Activated CD4-positive, CD25-positive, alpha-beta regulatory T cell treated with anti-CD3 and anti-CD28 coated beads, Interleukin-2, amount 50 U/mL, for 24 hours (primary cell): ENCODE measurements around the gene CAMSAP2.
"Not testable (repeated sequence)": the region's sequence is repeated elsewhere in the genome, so short reads cannot be mapped to it uniquely, and the experiment has no call there.

Experiments used
- ATAC-seq, 2 donors: fragments of 150-1000 bp; cut with Tn5 transposase; one replicate each; pipeline ENCODE4 v1.10.0; 2021; ENCODE audit warnings: mild to moderate bottlenecking in 1 of 2, moderate library complexity in 1 of 2

Gene CAMSAP2

GRCh38 chr1:200739702-200740570, 1.2 kb downstream of the CAMSAP2 start:
- ATAC-seq, result peak in 1 of 2 donors; percentile 31

DNA sequence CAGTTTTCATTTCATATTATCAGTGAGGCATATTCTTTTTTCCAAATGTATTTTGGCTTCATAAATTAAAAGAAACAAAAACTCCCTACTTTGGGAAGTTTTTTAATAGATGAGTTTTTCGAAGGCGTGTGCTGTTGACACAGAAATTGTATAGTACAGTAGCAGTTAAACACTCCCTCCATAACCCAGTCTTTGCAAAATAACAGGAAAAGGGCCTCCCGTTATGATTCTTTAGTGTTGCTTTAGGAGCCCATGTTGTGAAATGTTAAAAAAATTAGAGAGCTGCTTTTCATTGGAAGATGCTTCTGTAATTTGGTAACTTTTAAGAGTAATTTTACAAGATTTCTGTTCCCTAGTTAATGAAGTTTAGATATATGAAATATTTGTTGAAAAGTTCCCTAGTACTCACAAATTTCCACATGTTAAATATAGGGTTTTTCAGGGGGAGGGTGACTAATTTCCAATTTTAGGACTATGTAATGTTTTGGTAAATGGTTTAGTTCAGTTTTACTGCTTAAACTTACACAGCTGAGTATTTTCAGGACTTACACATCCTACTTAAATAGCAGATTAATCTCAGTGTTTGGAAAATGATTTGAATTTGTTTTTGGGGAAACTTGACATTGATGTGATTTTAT, 2.0 kb downstream of the CAMSAP2 start:
- no peak for ATAC-seq

DNA sequence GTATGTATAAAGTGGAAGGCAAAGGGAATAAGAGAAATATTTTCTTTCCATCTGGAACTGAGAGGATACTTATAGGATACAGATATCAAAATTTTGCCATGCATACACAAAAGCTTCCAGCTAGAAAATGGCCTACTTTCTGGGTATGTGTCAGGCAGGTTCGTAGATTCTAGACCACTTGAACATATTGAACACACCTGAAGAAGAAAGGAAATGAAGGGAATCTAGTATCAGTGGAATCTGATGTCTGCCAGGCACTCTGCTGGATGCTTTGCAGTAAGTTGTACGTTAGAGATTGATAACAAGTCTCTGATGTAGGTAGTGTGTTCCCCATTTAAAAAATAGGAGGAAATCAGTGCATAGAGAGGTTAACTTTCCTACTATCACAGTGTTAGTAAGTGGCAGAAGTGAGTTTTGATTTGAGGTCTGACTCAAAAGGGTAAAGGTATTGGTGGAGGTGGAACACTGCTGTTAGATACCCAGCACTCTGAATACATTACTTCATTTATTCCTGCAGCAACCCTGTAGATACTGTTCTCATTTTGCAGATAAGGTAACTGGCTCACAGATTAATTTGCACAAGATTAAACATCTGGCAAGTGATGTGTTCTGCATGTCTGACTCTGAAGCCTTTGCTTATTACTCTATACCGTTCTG, 3.0 kb downstream of the CAMSAP2 start:
- no peak for ATAC-seq

DNA sequence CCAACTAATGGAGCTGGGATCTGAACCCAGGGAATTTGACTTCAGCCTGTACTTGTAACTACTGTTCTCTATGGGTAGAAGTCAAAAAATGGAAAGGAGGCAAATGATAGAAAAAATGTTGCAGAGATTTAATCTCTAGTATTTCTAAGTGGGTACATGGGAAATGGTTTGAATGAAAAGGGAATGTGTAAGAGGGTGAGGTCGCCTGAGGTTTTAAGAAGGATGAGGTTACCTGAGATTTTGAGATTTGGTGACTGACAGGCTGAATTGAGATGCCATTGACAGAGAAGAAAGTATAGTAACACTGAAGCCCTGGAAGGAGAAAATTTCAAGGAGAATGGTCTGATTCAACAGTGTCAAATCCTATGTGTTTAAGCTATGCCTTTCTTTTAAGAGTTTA, 5.5 kb downstream of the CAMSAP2 start:
- no peak for ATAC-seq

DNA sequence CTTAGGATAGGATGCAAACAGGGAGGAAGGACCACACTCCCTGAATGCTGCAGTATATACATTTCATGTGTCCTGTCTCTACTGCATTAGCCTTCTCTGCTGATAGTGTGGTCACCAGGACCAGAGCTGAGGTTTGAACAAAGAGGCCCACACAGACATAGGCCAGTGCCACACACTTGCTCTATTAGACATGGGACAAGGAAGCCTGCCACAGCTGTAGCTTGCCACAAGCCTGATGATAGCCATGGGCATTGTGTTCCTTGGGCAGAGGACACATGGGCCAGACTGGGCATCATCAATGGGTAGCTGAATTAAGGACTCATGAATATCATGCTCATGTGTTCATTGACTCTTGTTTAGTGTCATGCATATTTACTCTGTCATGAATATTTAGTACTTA, 10.4 kb downstream of the CAMSAP2 start:
- ATAC-seq, result no peak

DNA sequence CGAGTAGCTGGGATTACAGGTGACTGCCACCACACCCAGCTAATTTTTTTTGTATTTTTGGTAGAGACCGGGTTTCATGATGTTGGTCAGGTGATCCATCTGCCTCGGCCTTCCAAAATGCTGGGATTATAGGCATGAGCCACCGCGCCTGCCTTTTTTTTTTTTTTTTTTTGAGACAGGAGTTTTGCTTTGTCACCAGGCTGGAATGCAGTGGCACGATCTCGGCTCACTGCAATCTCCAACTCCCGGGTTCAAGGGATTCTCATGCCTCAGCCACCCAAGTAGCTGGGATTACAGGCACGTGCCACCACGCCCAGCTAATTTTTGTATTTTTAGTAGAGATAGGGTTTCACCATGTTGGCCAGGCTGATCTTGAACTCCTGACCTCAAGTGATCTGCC, 12.1 kb downstream of the CAMSAP2 start:
- not testable (repeated sequence) for ATAC-seq

DNA sequence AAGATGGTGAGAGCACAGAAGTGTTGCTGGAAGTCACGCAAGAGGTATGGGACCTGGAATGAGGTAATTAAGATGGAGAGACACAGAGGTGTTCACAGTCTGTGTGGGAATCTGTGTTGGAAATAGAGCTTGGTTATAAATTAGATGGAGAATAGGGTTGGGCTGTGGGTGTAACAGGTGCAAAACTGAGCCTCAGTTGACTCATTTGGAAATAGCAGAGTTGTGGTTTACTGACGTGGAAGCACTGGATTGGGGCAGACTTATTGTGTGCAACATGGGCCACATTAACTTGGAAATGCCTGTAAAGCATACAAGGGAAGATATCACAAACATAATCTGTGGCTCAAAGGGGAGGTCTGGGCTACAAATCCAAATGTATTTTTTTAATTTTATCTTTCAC, 13.0 kb downstream of the CAMSAP2 start:
- peak; percentile 85 to 89 for ATAC-seq

DNA sequence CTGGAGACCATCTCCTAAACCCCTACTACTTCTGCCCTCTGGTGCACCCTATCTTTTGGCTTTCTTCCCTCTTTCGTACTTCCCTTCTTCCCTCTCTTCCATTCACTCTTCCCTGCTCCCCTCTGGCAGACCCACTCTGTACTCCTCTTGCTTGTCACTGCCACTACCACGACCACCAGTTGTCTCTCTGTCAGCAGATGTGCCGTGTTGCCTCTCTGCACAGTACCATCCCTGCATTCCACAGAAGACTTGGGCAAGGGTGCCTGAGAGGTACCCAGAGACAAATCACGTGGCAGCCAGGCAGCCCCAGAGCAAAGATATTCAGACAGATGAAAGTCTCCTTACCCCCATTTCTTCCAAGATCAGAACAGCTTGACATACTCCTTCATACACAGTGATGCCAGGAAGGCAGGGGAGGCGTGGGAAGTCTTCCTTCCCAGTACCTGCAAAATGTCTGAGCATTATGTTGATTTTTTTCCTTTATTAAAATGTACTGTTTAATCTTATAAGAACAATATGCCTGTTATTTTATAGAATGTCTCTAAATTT, 15.0 kb downstream of the CAMSAP2 start:
- no peak for ATAC-seq

DNA sequence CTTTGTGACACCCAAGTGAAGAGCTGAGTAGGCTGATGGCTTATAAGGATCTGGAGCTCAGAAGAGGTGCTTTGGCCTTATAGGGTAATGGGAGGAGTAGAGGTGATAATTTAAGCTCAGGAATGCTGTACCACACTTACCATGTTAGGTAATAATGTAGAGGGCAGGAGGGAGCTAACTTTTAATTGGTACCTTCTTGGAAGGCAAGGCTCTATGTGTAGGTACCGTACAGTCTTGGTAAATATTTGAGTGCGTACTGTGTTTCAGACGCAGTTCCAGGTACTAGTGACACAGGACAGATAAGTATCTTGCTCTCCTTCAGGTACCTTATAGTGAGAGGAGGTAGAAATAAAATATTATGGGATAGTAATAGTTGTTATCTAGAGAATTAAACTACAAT, 16.8 kb downstream of the CAMSAP2 start:
- no peak for ATAC-seq

DNA sequence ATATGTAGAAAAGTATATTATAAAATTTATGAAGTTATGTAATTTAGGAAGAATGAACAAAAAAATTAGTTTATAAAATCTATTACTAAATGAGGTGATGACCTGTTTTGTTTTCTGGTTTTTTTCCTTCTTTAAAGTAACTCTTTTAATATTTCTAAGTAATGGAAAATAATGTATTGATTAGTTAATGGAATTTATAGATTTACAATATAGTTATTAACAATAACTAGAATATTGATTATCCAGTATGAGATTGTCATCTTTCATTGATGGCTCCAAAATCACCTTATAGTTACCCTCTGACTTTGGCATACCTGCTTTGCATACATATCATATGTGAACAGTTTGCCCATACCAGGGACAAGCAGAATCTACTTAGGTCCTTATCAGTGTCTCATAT, 23.4 kb downstream of the CAMSAP2 start:
- ATAC-seq, result no peak

GRCh38 chr1:200767321-200767720, 28.6 kb downstream of the CAMSAP2 start:
- ATAC-seq, result no peak

DNA sequence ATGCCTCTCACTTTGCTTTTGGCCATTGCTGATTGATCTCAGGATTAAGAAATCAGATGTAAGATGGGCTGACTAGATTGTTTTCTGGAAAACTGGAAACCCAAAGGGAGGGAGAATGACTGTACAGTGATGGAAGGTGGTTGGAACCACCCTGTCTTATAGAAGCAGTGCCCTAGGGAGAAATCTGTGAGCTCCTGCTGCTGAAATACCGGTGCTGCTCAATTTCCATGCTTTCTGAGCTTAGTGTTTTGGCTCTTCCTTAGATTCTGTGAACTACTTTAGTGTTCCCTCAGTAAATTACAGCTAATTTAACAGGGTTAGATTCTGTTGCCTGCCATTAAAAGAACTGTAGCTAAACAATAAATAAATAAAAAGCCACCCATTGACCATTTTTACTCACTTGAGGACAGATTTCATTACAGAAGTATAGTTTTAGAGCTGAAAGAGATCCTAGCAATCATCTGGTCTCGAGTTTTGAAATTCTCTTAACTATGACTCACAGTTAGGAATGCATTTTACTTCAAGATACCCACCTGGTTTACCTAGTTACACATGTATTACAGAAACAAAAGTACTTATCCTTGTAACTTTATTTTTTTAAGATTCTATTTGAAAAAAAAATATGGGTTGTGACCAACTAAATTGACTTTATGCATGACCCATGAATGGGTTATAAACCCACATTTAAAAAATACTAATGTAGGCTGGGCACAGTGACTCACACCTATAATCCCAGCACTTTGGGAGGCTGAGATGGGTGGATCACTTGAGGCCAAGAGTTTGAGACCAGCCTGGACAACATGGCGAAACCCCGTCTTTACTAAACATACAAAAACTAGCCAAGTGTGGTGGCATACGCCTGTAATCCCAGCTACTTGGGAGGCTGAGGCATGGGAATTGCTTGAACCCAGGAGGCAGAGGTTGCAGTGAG, 33.2 kb downstream of the CAMSAP2 start:
- ATAC-seq, result no peak

DNA sequence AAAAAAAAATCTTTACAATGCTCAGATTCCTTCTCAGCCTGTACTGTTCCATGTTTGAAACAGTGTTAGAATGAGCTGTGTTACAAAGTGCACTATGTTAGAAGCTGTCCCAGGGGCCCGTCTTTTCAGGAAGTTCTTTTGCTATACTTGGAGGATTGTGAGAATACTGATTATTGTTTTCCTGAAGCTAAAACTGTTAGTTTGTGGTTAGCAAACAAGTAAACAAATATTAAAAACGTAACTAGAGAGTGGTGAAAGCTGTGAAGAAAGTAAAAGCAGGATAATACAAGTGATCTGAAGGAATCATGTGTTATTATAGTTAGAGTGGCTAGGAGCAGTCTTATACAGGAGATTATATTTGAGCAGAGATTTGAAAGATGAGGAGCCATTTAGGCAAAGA, 35.6 kb downstream of the CAMSAP2 start:
- ATAC-seq, result no peak

DNA sequence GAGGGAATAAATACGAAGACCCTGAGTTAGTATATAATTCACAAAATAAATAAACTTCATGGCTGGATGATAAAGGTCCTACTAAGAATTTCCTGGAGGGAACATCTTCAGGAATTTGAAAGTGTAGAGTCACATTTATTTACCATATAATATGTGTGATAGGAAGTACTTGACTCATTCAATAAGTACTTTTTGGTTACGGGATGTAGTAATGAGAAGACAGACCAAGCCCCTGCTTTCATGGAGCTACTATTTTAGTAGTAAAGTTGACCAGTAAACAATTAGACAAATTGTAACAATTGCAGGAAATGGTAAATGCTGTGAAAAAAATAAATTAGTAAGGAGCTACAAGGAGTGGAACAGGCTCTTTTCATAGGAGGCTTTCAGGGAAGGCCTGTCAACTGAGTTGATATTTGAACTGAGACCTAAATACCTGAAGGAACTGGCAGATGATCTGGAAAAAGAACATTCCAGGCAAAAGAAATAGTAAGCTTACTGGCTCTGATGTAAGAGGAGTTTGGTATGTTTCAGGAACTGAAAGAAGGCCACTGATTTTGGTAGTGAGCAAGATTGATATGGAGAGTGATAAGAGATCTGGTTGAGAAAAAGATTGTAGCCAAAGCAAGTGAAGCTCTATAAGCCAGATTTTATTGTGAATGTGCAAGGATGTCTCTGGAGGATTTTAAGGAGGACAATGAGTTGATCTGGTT, 36.2 kb downstream of the CAMSAP2 start:
- ATAC-seq, result no peak

DNA sequence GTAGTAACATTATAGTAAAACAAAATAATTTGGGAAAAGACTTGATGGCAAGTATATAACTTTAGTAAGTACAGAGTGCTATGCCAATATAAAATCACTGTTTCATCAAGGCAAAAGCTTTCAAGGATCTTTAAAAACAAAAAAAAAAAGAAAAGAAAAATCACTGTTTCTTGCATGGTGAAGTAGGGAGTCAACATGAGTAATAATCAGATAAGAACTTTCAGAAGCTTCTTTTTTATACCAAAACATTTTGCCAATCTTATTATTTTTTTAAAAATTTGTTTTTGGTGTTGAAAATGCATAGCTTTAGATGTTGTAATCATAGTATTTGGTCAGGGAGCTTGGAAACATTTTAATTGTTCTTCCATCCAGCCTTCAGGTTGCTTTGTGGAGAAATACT, 37.2 kb downstream of the CAMSAP2 start:
- no peak for ATAC-seq

GRCh38 chr1:200776949-200777348, 38.3 kb downstream of the CAMSAP2 start:
- no peak for ATAC-seq

- no peak for ATAC-seq
These were observed 40.1 kb downstream of the CAMSAP2 start for GRCh38 chr1:200778766-200779165.

GRCh38 chr1:200779326-200779725, 40.6 kb downstream of the CAMSAP2 start:
- ATAC-seq, result no peak

DNA sequence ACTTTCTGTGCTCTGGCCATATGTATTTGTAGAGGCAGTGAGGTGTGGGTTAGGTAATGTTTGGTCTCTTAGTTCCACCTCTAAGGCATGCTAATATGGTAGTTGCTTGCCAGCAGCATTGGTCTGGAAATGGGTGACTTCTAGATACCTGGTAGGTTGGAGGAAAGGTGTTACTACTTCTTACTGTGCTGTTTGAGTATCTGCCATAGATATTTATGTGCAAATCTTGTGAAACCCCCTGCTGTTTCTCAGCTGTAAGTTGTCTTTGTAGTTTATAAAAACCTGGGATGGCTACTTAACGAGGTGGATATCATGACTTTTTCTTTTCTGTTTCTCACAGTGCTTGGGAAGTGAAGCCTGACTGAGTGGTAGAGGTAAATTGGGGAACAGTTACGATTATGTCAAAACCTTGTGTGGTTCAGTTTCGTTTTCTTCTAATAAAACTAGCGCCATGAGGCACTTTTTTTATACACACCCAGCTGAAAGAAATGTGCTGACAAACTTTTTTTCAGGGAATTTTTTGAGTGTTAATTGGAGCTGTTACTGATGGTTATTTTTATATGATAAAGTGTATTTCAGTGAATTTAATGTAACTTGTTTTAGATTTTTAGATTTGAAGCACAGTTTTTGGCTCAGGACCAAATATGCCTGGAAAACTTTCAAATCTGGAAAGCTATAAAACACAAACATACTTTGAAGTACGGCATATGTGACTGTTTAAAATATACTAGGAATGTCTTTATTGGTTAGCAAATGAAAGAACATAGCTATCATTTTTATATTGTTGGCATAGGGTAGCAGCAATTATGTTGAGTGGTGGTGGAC, 42.1 kb downstream of the CAMSAP2 start:
- ATAC-seq, result no peak

DNA sequence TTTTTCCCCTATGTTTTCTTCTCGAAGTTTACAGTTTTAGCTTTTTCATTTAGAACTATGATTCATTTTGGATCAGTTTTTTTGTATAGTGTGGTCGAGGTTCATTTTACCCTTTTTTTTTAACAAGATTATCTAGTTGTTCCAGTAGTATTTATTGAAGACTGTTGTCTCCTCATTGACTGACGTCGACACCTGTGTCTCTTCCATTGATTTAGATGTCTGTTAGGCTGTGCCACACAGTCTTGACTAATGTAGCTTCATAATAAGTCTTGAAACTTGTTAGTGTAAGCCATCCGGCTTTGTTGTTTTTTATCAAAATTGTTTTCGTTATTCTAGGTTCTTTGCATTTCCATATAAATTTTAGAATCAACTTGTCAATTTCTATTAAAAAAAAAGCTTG, 45.2 kb downstream of the CAMSAP2 start:
- no peak for ATAC-seq

GRCh38 chr1:200784576-200784975, 45.9 kb downstream of the CAMSAP2 start:
- ATAC-seq, result no peak
